HG03378 (cell line): Measurements from ENCODE around the gene DDX54.
"Not testable (repeated sequence)": the region's sequence is repeated elsewhere in the genome, so short reads cannot be mapped to it uniquely, and the experiment has no call there.

ENCODE experiments used
- ATAC-seq: cut with Tn5 transposase; IDR thresholded peaks from one replicate; pipeline ENCODE4 v1.9.1; 2021; ENCODE audit warnings: mild to moderate bottlenecking, moderate library complexity; ENCODE audit not compliant: unreplicated experiment

Gene DDX54

GRCh38 chr12:113220593-113221180 lies 35.4 kb upstream of the DDX54 start:
- ATAC-seq = no peak

DNA sequence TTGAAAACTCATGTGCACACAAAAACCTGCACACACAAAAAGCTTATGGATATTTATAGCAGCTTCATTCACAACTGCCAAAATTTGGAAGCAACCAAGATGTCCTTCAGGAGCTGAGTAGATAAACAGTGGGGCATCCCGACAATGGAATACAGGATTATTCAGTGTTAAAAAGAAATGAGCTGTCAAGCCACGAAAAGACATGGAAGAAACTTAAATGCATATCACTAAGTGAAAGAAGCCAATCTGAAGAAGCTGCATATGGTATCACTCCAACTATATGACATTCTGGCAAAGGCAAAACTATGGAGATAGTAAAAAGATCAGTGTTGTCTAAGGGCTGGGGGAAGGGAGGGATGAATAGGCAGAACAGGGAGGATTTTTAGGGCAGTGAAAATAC lies 30.7 kb upstream of the DDX54 start:
- no peak for ATAC-seq

DNA sequence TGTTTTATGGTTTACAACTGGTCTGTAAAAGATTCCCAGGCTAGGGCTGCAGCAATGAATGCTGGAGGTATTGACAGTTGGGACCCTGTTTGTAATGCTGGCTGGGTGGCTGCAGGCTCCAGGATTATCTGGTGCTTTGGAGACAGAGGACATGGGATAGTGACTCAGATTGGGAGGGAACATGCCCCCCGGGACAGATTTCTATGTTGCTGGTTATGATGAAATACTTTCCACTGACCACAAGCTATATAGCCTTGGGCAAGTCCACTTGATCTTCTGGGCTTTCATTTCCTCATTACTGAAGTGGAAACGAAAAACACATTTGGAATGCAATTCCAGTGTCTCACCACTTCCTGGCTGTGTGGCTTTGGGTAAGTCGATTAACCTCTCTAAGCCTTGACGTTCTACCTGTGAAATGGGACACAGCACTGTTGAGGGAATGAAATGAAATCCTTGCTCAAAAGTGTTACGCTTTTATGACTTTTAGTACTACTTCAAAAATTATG lies 29.7 kb upstream of the DDX54 start:
- peak; percentile 46 for ATAC-seq

DNA sequence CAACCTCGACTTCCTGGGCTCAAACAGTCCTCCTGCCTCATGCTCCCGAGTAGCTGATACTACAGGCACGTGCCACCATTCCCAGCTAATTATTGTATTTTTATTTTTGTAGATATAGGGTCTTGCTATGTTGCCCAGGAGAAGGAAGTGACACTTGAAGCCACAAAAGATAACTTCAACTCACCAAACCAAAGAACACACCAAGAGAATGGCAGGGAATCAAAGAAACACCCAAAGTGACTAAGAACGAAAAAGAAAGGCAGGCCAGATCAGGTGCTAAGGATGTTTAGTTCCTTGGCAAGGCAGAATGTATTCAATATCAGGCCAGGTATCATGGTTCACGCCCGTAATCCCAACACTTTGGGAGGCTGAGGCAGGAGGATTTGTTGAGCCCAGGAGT lies 25.9 kb upstream of the DDX54 start:
- no peak for ATAC-seq

DNA sequence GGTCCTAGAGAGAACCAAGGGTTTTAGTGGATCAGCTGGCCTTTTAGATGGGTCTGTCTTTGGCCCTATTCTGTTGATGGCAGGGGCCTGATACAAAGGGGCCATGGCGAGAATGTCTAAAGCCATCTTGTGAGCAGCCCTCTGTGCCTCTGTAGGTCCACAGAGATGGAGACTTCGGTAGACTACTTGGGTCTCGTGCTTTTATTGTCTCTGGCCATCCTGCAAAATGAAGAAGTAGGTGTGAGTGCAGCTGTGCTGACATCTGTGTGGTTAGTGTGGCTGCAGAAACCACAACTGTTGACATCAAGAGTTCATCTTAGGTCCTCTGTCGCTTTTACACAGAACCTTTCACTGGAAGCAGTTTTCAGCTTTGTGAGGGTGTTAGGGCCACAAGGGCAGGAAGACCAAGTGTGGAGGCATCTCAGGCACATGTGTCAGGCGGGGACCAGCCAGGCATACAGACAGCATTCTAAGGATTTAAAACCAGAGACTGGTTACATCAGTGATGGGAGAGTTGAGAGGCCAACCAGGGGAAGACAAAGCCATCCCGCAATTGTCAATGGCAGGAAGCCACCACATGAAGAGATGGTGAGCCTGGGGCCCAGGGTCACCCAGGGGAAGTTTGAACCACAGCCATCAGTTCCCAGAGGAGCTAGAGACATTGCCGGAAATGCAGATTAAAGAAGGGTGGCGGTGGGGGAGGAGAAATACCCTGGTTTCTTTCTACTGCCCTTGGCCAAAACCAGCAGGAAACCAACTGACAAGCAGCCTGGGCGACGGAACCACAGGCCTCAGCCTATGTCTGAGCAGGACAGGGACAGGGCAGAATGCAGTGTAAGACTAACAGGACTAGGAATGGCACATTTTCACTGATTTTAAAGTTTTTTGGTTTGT lies 23.0 kb upstream of the DDX54 start:
- ATAC-seq = peak; percentile 80

- no peak for ATAC-seq
These were observed 22.3 kb upstream of the DDX54 start for GRCh38 chr12:113207613-113208040.

DNA sequence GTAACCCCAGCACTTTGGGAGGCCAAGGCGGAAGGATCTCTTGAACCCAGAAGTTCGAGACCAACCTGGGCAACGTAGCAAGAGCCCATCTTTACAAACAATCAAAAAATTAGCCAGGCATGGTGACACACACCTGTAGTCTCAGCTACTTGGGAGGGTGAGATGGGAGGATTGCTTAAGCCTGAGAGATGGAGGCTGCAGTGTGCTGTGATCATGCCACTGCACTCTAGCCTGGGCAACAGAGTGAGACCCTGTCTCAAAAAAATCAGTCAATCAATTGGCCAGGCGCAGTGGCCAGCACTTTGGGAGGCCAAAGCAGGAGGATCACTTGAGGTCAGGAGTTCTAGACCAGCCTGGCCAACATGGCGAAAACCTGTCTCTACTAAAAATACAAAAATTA lies 21.5 kb upstream of the DDX54 start:
- ATAC-seq = not testable (repeated sequence)

DNA sequence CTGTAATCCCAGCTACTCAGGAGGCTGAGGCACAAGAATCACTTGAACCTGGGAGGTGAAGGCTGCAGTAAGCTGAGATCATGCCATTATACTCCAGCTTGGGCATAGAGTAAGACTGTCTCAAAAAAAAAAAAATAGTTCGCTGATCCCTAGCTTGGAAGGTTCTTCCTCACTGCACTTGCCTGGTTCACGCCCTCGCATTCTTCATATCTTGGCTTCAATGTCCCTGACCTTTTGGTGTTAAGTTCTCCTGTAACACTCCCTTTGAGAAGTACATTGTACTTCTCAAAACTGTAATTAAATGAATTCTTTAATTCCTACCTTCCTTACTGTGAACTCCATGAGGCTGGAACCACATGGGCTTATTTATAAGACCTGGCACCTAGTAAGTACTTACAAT lies 19.5 kb upstream of the DDX54 start:
- ATAC-seq = no peak

DNA sequence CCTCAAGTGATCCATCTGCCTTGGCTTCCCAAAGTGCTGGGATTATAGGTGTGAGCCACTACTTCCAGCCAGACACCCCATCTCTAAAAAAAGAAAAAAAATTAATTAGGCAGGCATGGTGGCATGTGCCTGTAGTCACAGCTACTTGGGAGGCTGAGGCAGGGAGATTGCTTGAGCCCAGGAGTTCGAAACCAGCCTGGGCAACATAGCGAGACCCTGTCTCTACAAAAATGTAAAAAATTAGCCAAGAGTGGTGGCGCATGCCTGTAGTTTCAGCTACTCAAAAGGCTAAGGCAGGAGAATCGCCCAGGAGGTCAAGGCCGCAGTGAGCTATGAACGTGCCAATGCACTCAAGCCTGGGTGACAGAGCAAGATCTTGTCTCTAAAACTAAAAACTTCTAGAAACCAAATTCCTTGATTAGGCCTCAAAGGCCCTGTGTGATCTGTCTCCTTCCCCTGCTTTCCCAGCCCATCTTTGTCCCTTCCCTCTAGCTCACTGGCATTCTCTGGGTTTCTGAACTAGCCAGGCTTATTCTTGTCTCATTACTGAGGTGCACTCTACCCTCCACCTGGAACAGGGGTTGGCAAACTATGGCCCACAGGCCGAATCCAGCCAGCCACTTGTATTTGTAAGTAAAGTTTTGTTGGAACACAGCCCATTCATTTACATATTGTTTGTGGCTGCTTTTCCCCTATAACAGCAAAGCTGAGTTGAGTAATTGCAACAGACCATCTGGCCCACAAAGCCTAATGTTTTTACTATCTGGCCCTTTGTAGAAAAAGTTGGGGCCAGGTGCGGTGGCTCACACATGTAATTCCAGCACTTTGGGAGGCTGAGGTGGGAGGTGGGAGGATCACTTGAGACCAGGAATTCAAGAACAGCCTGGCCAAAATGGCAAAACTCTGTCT lies 18.8 kb upstream of the DDX54 start:
- ATAC-seq = no peak

DNA sequence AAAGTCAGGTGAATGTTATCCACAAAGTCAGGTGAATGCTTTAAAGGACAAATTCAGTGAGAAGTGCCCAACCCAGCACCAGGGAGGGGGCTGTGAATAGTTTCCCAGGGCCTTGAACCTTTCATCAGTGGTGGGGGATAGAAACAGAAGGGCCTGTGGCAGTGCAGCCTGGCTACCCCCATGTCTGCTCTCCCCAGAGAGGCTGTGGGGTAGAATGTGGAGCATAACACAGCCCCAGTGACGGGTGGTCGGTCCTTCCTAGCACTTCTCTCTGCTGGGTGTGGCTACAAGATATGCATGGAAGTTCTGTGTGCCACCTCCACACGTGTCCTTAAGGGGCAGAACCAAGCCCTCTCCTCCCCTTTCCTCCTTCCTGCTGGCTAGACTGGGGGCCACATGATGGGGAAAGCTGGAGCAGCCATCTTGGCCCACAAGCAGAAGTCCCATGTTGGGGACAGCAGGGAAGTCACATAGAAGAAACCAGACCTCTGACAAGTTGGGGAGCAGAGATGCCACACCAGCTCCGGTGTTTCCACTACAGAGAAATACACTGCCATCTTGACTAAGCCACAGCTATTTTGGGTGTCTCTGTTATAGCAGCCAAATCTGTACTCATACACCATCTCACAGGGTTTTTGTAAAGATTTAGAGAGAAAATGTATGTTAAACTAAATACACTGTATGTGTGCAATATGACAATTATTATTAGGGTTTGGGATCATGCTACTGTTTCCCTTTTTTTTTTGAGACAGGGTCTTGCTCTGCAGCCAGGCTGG lies 17.2 kb upstream of the DDX54 start:
- no peak for ATAC-seq

DNA sequence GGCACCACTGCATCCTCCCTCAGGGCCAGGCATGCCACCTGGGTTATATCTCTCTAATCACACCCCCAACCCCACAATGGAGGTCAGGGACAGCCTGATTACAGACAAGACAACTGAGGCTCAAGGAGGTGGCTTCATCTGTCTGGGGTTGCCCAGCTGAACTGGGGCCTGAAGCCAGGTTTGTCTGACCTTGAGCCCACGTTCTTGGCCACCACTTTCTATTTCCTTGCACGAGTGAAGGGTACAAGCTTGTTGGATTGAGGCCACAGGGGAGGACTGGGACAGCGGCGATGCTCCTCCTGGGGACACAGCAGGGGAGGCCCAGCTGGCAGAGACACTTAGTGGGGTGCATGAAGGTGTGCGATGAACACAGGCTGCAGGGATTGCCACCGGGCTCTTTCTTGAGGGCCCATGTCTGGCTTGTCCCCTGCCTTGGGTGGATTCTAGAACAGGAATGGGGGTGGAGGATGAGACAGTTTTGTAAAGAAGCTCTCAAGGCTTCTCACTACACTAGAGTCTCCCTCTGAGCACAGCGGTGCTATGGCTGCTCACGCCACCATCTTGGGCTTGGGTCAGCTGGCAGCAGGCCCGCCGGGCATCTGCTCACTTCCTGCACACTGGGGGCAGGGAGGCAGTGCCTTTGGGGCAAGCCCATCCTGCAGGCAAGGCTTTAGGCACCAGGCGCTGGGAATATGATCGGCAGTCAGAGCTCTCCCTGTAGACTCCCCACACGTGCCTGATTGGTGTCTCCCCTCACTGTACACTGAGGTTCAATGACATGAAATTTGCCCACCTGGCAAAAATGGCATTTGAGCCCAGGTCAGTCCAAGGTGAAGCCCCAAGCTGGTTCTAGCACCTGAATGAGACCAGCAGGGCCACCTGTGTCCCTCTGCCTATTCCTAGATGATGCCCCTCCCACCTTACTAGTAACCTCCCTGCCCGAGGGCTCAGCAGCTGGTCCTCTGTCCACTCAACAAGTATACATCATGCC lies 16.2 kb upstream of the DDX54 start:
- no peak for ATAC-seq

GRCh38 chr12:113200021-113200797 lies 14.9 kb upstream of the DDX54 start:
- ATAC-seq = no peak

- ATAC-seq = no peak
These were observed 13.0 kb upstream of the DDX54 start for GRCh38 chr12:113198296-113198695.

DNA sequence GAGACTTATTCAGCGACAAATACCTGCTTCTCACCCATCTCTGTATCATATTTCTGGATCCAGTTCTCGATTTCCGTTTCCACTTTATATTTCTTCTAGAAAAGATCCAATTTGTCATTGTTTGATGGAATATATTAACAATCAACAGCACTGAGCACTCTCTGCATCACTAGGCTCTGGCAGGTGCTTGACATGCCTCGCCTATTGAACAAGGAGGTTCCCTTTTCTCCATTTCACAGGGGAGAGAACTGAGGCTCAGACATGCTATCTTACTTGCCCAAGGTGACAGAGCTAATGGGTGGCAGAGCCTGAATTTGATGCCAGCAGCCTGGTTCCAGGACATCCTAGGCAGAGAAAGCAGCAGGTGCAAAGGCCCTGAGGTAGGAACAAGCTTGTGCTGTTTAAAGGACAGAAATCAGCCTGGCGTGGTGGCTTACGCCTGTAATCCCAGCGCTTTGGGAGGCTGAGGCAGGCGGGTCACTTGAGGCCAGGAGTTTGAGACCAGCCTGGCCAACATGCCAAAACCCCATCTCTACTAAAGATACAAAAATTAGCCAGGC lies 12.3 kb upstream of the DDX54 start:
- ATAC-seq = no peak

DNA sequence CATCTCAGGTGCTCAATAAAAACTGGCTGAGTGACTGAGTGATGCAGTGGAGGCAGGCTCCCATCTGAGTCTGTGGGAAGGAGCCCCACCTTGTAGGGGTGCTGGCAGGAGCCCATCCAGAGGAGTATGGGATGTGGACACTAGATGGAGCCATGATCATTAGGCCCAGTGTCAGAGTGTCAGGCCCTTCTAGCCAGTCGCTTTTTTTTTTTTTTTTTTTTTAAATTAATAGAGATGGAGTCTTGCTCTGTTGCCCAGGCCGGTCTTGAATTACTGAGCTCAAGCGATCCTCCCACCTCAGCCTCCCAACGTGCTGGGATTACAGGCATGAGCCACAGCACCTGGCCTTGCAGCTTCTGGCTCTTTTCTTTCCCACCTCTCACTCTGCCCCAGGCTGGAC lies 11.7 kb upstream of the DDX54 start:
- peak; percentile 67 for ATAC-seq

DNA sequence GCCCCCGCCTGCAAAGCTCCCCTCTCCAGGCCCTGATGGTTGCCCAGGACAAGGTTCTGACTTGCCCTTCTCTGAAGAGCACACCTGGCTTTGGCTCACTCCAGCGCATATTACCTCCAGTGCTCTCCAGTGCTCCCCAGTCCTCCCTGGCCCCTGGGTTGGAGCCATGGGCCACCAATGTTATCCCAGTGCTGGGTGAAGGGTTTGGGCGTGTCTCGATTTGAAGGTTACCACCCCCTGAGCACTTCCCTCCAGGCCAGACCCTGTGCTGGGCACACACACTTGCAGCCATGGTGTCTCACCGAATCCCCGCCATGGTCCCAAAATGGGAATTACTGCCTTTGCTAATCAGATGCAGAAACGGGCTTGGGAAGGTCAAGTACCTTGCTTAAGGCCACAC lies 11.3 kb upstream of the DDX54 start:
- ATAC-seq = no peak

DNA sequence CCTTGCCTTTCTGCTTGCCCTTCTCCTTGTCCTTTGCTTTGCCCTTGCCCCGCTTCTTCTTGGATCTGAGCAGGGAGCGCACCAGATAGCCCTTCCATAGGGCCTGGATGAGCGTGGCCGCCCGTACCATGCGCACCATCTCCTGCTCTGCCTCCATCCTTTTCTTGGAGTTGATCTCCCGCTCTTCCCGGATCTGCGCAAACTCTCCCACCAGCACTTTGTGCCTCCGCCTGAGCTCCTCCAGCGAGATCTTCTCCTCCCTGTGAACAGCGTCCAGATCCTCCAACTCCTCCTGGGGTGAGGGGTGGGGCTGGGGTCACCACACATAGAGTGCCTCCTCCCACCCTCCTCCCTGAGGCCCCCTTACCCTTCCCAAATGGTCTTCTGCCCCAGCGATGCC lies 10.3 kb upstream of the DDX54 start:
- no peak for ATAC-seq

- no peak for ATAC-seq
These were observed 9.7 kb upstream of the DDX54 start for GRCh38 chr12:113194971-113195391.
